Fibroblast of mammary gland (primary cell): ENCODE results near the gene DENND5A.
A peak's percentile ranks its signal among the peaks of the same experiment; 100 is the strongest.
"Not testable (repeated sequence)": the region's sequence is repeated elsewhere in the genome, so short reads cannot be mapped to it uniquely, and the experiment has no call there.

Experiments used
- DNase-seq: peaks from one replicate; pipeline ENCODE4 v3.0.0-alpha.2; 2010; ENCODE audit warnings: low read depth
- H3K4me3 ChIP-seq: 2 replicates; pipeline ENCODE4 v1.5.1; 2011; ENCODE audit warnings: low read depth, mild to moderate bottlenecking, low read length, moderate library complexity; ENCODE audit not compliant: control insufficient read depth
- CTCF ChIP-seq: conservative IDR thresholded peaks from 2 replicates; pipeline ENCODE4 v1.5.1; 2011; ENCODE audit warnings: low read depth, low read length, inconsistent platforms; ENCODE audit not compliant: control insufficient read depth, insufficient read depth

The DENND5A gene

GRCh38 chr11:9251311-9251710, 13.8 kb downstream of the DENND5A start:
- DNase-seq: no peak

GRCh38 chr11:9250139-9250582, 15.0 kb downstream of the DENND5A start:
- no peak for TF ChIP-seq CTCF
- DNase-seq: no peak
- H3K4me3 ChIP-seq: no peak overlapping the region

More at GRCh38 chr11:9251311-9251710, 13.8 kb downstream of the DENND5A start:
- no peak overlapping the region for H3K4me3 ChIP-seq
- TF ChIP-seq CTCF: no peak

GRCh38 chr11:9249252-9249651, 15.9 kb downstream of the DENND5A start:
- no peak overlapping the region for H3K4me3 ChIP-seq
- TF ChIP-seq CTCF: no peak
- DNase-seq: no peak

- no peak overlapping the region for H3K4me3 ChIP-seq
- DNase-seq: no peak
- no peak for TF ChIP-seq CTCF
Observed at GRCh38 chr11:9247863-9248262, 17.3 kb downstream of the DENND5A start.

- not testable (repeated sequence) for H3K4me3 ChIP-seq, DNase-seq
Observed at GRCh38 chr11:9236242-9236641, 28.9 kb downstream of the DENND5A start.

GRCh38 chr11:9232482-9232881, 32.7 kb downstream of the DENND5A start:
- TF ChIP-seq CTCF: no peak
- DNase-seq: no peak
- H3K4me3 ChIP-seq: no peak overlapping the region

GRCh38 chr11:9231848-9232177, 33.3 kb downstream of the DENND5A start:
- no peak for TF ChIP-seq CTCF
- peak; percentile 55 for DNase-seq
- no peak overlapping the region for H3K4me3 ChIP-seq
